HCT116 (cell line): Measurements from ENCODE around the gene AURKA. TPM values are rescaled to one million over a fixed set of nuclear protein-coding genes. Genes with fewer than 3 reads are reported as not detected.

Experiments used
- ATAC-seq: fragments of 200-7000 bp; cut with Tn5 transposase; 2 replicates; pipeline ENCODE4 v1.9.1; 2020; ENCODE audit warnings: mild to moderate bottlenecking, moderate library complexity
- BruUV-seq: library from RNA; stranded (reverse); fragments of 400-500 nt; replicated peaks from 2 replicates; lab custom pipeline; 2021; lab: Mats Ljungman, UMichigan
- CTCF ChIA-PET: fragments of 300-600 bp; sonication (Branson Sonifier 250); formaldehyde crosslinking; loops from one replicate; lab custom pipeline; 2021; ENCODE audit warnings: antibody characterized with exemption; lab: Charles Lee
- POLR2A ChIA-PET: fragments of 300-600, 350-600 bp; sonication (Branson Sonifier 250); formaldehyde crosslinking; loops from one replicate; lab custom pipeline; 2021; ENCODE audit warnings: antibody characterized with exemption; lab: Charles Lee
- RAD21 ChIA-PET, 2 experiments: fragments of 300-600 bp; sonication (Branson Sonifier 250); formaldehyde crosslinking; loops; one replicate each; lab custom pipeline; 2023; ENCODE audit warnings: low total read pairs in 2 of 2; ENCODE audit not compliant: uncharacterized antibody in 2 of 2, unreplicated experiment in 2 of 2, low non-redundant PET in 1 of 2; lab: Charles Lee
- DNase-seq: peaks from one replicate; pipeline ENCODE4 v3.0.0-alpha.2; 2010; ENCODE audit warnings: low read depth, low spot score
- H2AFZ ChIP-seq: fragments of 200-600 bp; shearing (Covaris generic), sonication (generic); 2 replicates; pipeline ENCODE4 v1.6.1; 2017; ENCODE audit warnings: low read depth, mixed run types, mixed read lengths, antibody characterized with exemption, low read length; ENCODE audit not compliant: poor library complexity, severe bottlenecking
- H3K27ac ChIP-seq: 2 replicates; pipeline ENCODE4 v1.5.1; 2012; ENCODE audit warnings: low read depth, low read length
- H3K27me3 ChIP-seq: fragments of 200-600 bp; sonication (generic); 2 replicates; pipeline ENCODE4 v1.6.1; 2016; ENCODE audit warnings: mixed run types, low read length, mixed read lengths; ENCODE audit not compliant: insufficient read depth
- H3K36me3 ChIP-seq, 2 experiments: fragments of 200-500 bp in 1 of 2; fragments of 200-600 bp in 1 of 2; sonication (Bioruptor generic) in 1 of 2; sonication (generic) in 1 of 2; 2 replicates each; pipeline versions ENCODE4 v1.5.1 to v1.6.1; 2014 to 2016; ENCODE audit warnings: low read length in 2 of 2, inconsistent platforms in 1 of 2, mixed read lengths in 1 of 2, mixed run types in 1 of 2; ENCODE audit not compliant: insufficient read depth in 2 of 2, control insufficient read depth in 1 of 2
- H3K4me1 ChIP-seq, 2 experiments: fragments of 200-600 bp in 1 of 2; sonication (generic) in 1 of 2; 2 replicates each; pipeline versions ENCODE4 v1.5.1 to v1.6.1; 2012 to 2017; ENCODE audit warnings: low read length in 2 of 2, inconsistent platforms in 1 of 2, mild to moderate bottlenecking in 1 of 2, mixed read lengths in 1 of 2, mixed run types in 1 of 2, moderate library complexity in 1 of 2; ENCODE audit not compliant: insufficient read depth in 2 of 2, control insufficient read depth in 1 of 2
- H3K4me2 ChIP-seq: fragments of 200-600 bp; sonication (generic); 2 replicates; pipeline ENCODE4 v1.6.1; 2017; ENCODE audit warnings: mixed run types, low read length, mixed read lengths
- H3K4me3 ChIP-seq, 2 experiments: fragments of 200-600 bp in 1 of 2; sonication (generic) in 1 of 2; replicated peaks in 1 of 2; 2 replicates each; pipeline ENCODE4 v1.5.1; 2011 to 2016; ENCODE audit warnings: low read length in 2 of 2, control low read depth in 1 of 2, low read depth in 1 of 2, mild to moderate bottlenecking in 1 of 2, mixed read lengths in 1 of 2, mixed run types in 1 of 2
- H3K79me2 ChIP-seq: fragments of 200-600 bp; sonication (generic); 2 replicates; pipeline ENCODE4 v1.6.1; 2017; ENCODE audit warnings: mild to moderate bottlenecking, mixed run types, low read length, moderate library complexity, mixed read lengths; ENCODE audit not compliant: insufficient read depth
- H3K9ac ChIP-seq: fragments of 200-600 bp; sonication (generic); 2 replicates; pipeline ENCODE4 v1.6.1; 2016; ENCODE audit warnings: low read length, mixed read lengths
- H3K9me2 ChIP-seq: fragments of 200-600 bp; sonication (generic), shearing (Covaris generic); 2 replicates; pipeline ENCODE4 v1.6.1; 2017; ENCODE audit warnings: mixed run types, mild to moderate bottlenecking, moderate library complexity; ENCODE audit not compliant: insufficient read depth
- H3K9me3 ChIP-seq, 2 experiments: fragments of 200-500 bp in 1 of 2; fragments of 200-600 bp in 1 of 2; sonication (Bioruptor generic) in 1 of 2; sonication (generic) in 1 of 2; 2 replicates each; pipeline ENCODE4 v1.6.1; 2014 to 2017; ENCODE audit warnings: low read length in 2 of 2, mixed read lengths in 2 of 2, inconsistent platforms in 1 of 2, low read depth in 1 of 2, mild to moderate bottlenecking in 1 of 2, mixed run types in 1 of 2, moderate library complexity in 1 of 2; ENCODE audit not compliant: control insufficient read depth in 1 of 2, insufficient read depth in 1 of 2
- H4K20me1 ChIP-seq: fragments of 200-600 bp; sonication (generic), shearing (Covaris generic); 2 replicates; pipeline ENCODE4 v1.6.1; 2017; ENCODE audit warnings: mixed run types, mild to moderate bottlenecking, moderate library complexity; ENCODE audit not compliant: insufficient read depth
- CEBPB ChIP-seq: IDR thresholded peaks from 2 replicates; pipeline ENCODE4 v1.6.1; 2012; ENCODE audit warnings: low read depth
- CTCF ChIP-seq, 3 experiments: fragments of 200-600 bp in 1 of 3; sonication (generic) in 1 of 3; IDR thresholded peaks in 2 of 3; conservative IDR thresholded peaks in 1 of 3; 2 replicates each; pipeline ENCODE4 v1.5.1; 2012 to 2017; ENCODE audit warnings: low read depth in 2 of 3, low read length in 2 of 3, antibody characterized with exemption in 1 of 3, borderline replicate concordance in 1 of 3, control low read depth in 1 of 3, mild to moderate bottlenecking in 1 of 3, mixed read lengths in 1 of 3, mixed run types in 1 of 3, moderate library complexity in 1 of 3; ENCODE audit not compliant: insufficient read depth in 1 of 3
- EGR1 ChIP-seq: IDR thresholded peaks from 2 replicates; pipeline ENCODE4 v1.6.1; 2012; ENCODE audit warnings: low read depth
- ELF1 ChIP-seq: IDR thresholded peaks from 2 replicates; pipeline ENCODE4 v1.6.1; 2012; ENCODE audit warnings: low read depth, borderline replicate concordance
- EZH2phosphoT487 ChIP-seq: fragments of 200-600 bp; IDR thresholded peaks from 2 replicates; pipeline ENCODE4 v1.6.1; 2018; ENCODE audit warnings: antibody characterized with exemption, borderline replicate concordance
- FOSL1 ChIP-seq: IDR thresholded peaks from 2 replicates; pipeline ENCODE4 v1.6.1; 2012; ENCODE audit warnings: low read depth
- JUND ChIP-seq: IDR thresholded peaks from 2 replicates; pipeline ENCODE4 v1.6.1; 2012
- POLR2A ChIP-seq: IDR thresholded peaks from 2 replicates; pipeline ENCODE4 v1.7.0; 2011; ENCODE audit warnings: borderline replicate concordance; ENCODE audit not compliant: insufficient read depth, insufficient read length; ENCODE audit errors: extremely low read depth
- SP1 ChIP-seq: IDR thresholded peaks from 2 replicates; pipeline ENCODE4 v1.6.1; 2012; ENCODE audit warnings: low read depth
- SRF ChIP-seq: IDR thresholded peaks from 2 replicates; pipeline ENCODE4 v1.6.1; 2012; ENCODE audit warnings: low read depth
- ZFX ChIP-seq: fragments of 450-650 bp; IDR thresholded peaks from 2 replicates; pipeline ENCODE4 v1.6.1; 2017
- intact Hi-C: fragments of 100-400 bp; cut with micrococcal nuclease; formaldehyde crosslinking; loops from 2 replicates; pipeline ENCODE4 v1.10.0; 2022
- total RNA-seq: library from RNA; stranded (reverse); gene quantifications from one replicate; pipeline ENCODE4 v1.2.1, GENCODE V29; 2021; ENCODE audit not compliant: unreplicated experiment
- TF ChIP-seq, protein P1 (sequence below): IDR thresholded peaks from 2 replicates; pipeline ENCODE4 v1.6.1; 2012
- TF ChIP-seq, protein P2 (sequence below): IDR thresholded peaks from 2 replicates; pipeline ENCODE4 v1.6.1; 2012
- TF ChIP-seq, protein P3 (sequence below): IDR thresholded peaks from 2 replicates; pipeline ENCODE4 v1.6.1; 2011; ENCODE audit warnings: mild to moderate bottlenecking, low read length, moderate library complexity; ENCODE audit not compliant: insufficient replicate concordance; ENCODE audit errors: extremely low read depth

AURKA gene
- total RNA-seq, 1 experiment from 2014 or later: 80.1 TPM

- Histone ChIP-seq H3K4me2 (no peak overlapping the region), H3K9me2 (no peaks in the 10 kb centered on the region), H3K4me1 (peaks cover 15 to 32% of the 10 kb centered on the region in 2 experiments), H3K9me3 (no peaks in the 10 kb centered on the region), H3K9ac (no peak overlapping the region), H3K4me3 (no peak overlapping the region), H3K79me2 (no peaks in the 10 kb centered on the region), H2AFZ (no peak overlapping the region)
- CTCF ChIA-PET: no interaction called here
- ATAC-seq (no peak), DNase-seq (no peak)
- RAD21 ChIA-PET: no interaction called here
- BruUV-seq: no TSS peak
- POLR2A ChIA-PET: no interaction called here
- intact Hi-C loops: no loop called here
- TF ChIP-seq, protein P1, sequence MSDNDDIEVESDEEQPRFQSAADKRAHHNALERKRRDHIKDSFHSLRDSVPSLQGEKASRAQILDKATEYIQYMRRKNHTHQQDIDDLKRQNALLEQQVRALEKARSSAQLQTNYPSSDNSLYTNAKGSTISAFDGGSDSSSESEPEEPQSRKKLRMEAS: no peak
- no peak for TF ChIP-seq SRF
- TF ChIP-seq CTCF (IDR thresholded peaks at IDR 0.05 in 2 of 3, conservative IDR thresholded peaks at IDR 0.05 in 1 of 3; ENCODE audit: borderline replicate concordance in 1 of 3, insufficient read depth in 1 of 3, low read depth in 2 of 3, low read length in 2 of 3): no peak
- TF ChIP-seq ELF1: no peak
- no peak for TF ChIP-seq POLR2A
- TF ChIP-seq, all 23 proteins: peak for 0
- Histone ChIP-seq H3K27me3 (no peaks in the 10 kb centered on the region), H3K27ac (no peak overlapping the region), H4K20me1 (no peaks in the 10 kb centered on the region), H3K36me3 (no peaks in the 10 kb centered on the region)
Measured at GRCh38 chr20:56426026-56426425, 34.0 kb upstream of the AURKA start.

GRCh38 chr20:56424931-56425330 is 32.9 kb upstream of the AURKA start:
- POLR2A ChIA-PET: no interaction called here
- no peak for ATAC-seq
- CTCF ChIA-PET: no interaction called here

More at GRCh38 chr20:56424931-56425330, 32.9 kb upstream of the AURKA start:
- Histone ChIP-seq H3K27me3 (no peaks in the 10 kb centered on the region), H3K9me3 (no peaks in the 10 kb centered on the region), H4K20me1 (no peaks in the 10 kb centered on the region), H3K4me1 (peaks cover 15 to 32% of the 10 kb centered on the region in 2 experiments), H3K79me2 (no peaks in the 10 kb centered on the region), H3K4me3 (no peak overlapping the region), H3K4me2 (no peak overlapping the region), H3K9me2 (no peaks in the 10 kb centered on the region), H3K36me3 (no peaks in the 10 kb centered on the region), H2AFZ (no peak overlapping the region), H3K9ac (no peak overlapping the region), H3K27ac (no peak overlapping the region)
- intact Hi-C loops: no loop called here
- RAD21 ChIA-PET: no interaction called here
- TF ChIP-seq, protein P2, sequence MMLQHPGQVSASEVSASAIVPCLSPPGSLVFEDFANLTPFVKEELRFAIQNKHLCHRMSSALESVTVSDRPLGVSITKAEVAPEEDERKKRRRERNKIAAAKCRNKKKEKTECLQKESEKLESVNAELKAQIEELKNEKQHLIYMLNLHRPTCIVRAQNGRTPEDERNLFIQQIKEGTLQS: no peak
- TF ChIP-seq ZFX (no peak), SP1 (no peak), JUND (no peak), FOSL1 (no peak), CEBPB (no peak), EGR1 (no peak), EZH2phosphoT487 (no peak)
- TF ChIP-seq, protein P3, sequence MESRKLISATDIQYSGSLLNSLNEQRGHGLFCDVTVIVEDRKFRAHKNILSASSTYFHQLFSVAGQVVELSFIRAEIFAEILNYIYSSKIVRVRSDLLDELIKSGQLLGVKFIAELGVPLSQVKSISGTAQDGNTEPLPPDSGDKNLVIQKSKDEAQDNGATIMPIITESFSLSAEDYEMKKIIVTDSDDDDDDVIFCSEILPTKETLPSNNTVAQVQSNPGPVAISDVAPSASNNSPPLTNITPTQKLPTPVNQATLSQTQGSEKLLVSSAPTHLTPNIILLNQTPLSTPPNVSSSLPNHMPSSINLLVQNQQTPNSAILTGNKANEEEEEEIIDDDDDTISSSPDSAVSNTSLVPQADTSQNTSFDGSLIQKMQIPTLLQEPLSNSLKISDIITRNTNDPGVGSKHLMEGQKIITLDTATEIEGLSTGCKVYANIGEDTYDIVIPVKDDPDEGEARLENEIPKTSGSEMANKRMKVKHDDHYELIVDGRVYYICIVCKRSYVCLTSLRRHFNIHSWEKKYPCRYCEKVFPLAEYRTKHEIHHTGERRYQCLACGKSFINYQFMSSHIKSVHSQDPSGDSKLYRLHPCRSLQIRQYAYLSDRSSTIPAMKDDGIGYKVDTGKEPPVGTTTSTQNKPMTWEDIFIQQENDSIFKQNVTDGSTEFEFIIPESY: no peak
- no TSS peak for BruUV-seq
- DNase-seq: no peak
